GM12878 (cell line): ENCODE measurements around the gene ELANE. TPM values are rescaled to one million over a fixed set of nuclear protein-coding genes. Genes with fewer than 3 reads are reported as not detected.

ENCODE experiments used
- ATAC-seq: fragments of 200-7000 bp; cut with Tn5 transposase; 3 replicates; pipeline ENCODE4 v1.9.1; 2020; ENCODE audit warnings: mild to moderate bottlenecking, moderate library complexity
- BruUV-seq: library from RNA; stranded (reverse); fragments of 400-500 nt; replicated peaks from 2 replicates; lab custom pipeline; 2021; lab: Mats Ljungman, UMichigan
- CTCF ChIA-PET: fragments of 300-600 bp; sonication (Branson Sonifier 250); formaldehyde crosslinking; extraction: SDS; loops from one replicate; lab custom pipeline; 2021; ENCODE audit warnings: inconsistent platforms; lab: Yijun Ruan, JAX
- POLR2A ChIA-PET: fragments of 350-600 bp; formaldehyde crosslinking; extraction: SDS; loops from one replicate; lab custom pipeline; 2021; ENCODE audit warnings: inconsistent platforms; lab: Charles Lee
- RAD21 ChIA-PET: fragments of 300-600 bp; sonication (Branson Sonifier 250); formaldehyde crosslinking; loops from one replicate; lab custom pipeline; 2023; ENCODE audit warnings: antibody characterized with exemption; ENCODE audit not compliant: unreplicated experiment; lab: Charles Lee
- SMC1A ChIA-PET: fragments of 300-600 bp; sonication (Branson Sonifier 250); formaldehyde crosslinking; loops from one replicate; lab custom pipeline; 2023; ENCODE audit not compliant: unreplicated experiment, uncharacterized antibody; lab: Charles Lee
- DNase-seq: peaks from one replicate; pipeline ENCODE4 v3.0.0-alpha.2; 2011; ENCODE audit warnings: low read depth, low spot score
- FAIRE-seq: peaks from 3 replicates; lab custom pipeline; 2011; peaks lifted over from hg19 to GRCh38; lab: Jason Lieb, UNC
- H2AFZ ChIP-seq: 2 replicates; pipeline ENCODE4 v1.6.0; 2011; ENCODE audit warnings: low read depth, low read length, control low read depth; ENCODE audit not compliant: control insufficient read depth
- H3K27ac ChIP-seq: 2 replicates; pipeline ENCODE4 v1.5.1; 2011; ENCODE audit warnings: control low read depth; ENCODE audit not compliant: control insufficient read depth, insufficient read depth
- H3K27me3 ChIP-seq, 2 experiments: replicated peaks in 1 of 2; 2 replicates each; pipeline versions ENCODE4 v1.6.0 to v1.6.1; 2011; ENCODE audit warnings: low read length in 1 of 2; ENCODE audit not compliant: control insufficient read depth in 2 of 2, insufficient read depth in 2 of 2
- H3K36me3 ChIP-seq, 2 experiments: 2 replicates each; pipeline ENCODE4 v1.5.1; 2011; ENCODE audit warnings: low read length in 1 of 2; ENCODE audit not compliant: control insufficient read depth in 2 of 2, insufficient read depth in 2 of 2
- H3K4me1 ChIP-seq: 2 replicates; pipeline ENCODE4 v1.6.1; 2011; ENCODE audit warnings: mild to moderate bottlenecking, low read length, moderate library complexity, mixed read lengths; ENCODE audit not compliant: control insufficient read depth, insufficient read depth
- H3K4me2 ChIP-seq: 2 replicates; pipeline ENCODE4 v1.6.0; 2011; ENCODE audit warnings: control low read depth; ENCODE audit not compliant: control insufficient read depth, insufficient read depth
- H3K4me3 ChIP-seq: fragments of 200-600 bp; sonication (generic); 2 replicates; pipeline ENCODE4 v1.5.1; 2016
- H3K79me2 ChIP-seq: 2 replicates; pipeline ENCODE4 v1.6.0; 2011; ENCODE audit warnings: low read length; ENCODE audit not compliant: control insufficient read depth, insufficient read depth
- H3K9ac ChIP-seq: 2 replicates; pipeline ENCODE4 v1.8.0; 2011; ENCODE audit warnings: low read length, control low read depth, mixed read lengths; ENCODE audit not compliant: control insufficient read depth, insufficient read depth
- H3K9me3 ChIP-seq: replicated peaks from 3 replicates; pipeline ENCODE4 v1.5.1; 2011; ENCODE audit warnings: mild to moderate bottlenecking, low read length; ENCODE audit not compliant: control insufficient read depth, insufficient read depth
- H4K20me1 ChIP-seq: 2 replicates; pipeline ENCODE4 v1.6.0; 2011; ENCODE audit not compliant: control insufficient read depth, insufficient read depth
- LARP7 ChIP-seq: fragments of 450-650 bp; IDR thresholded peaks from 2 replicates; pipeline ENCODE4 v1.6.1; 2017; ENCODE audit warnings: mild to moderate bottlenecking
- MTA2 ChIP-seq: fragments of 450-650 bp; IDR thresholded peaks from 2 replicates; pipeline ENCODE4 v1.6.1; 2016; ENCODE audit warnings: low read depth, mild to moderate bottlenecking, moderate library complexity
- MYC ChIP-seq: IDR thresholded peaks from 2 replicates; pipeline ENCODE4 v1.6.1; 2011; ENCODE audit warnings: mild to moderate bottlenecking, low read length, moderate library complexity, inconsistent platforms; ENCODE audit not compliant: insufficient read depth, insufficient replicate concordance, insufficient read length, severe bottlenecking
- POLR2A ChIP-seq: IDR thresholded peaks from 2 replicates; pipeline ENCODE4 v1.6.1; 2011; ENCODE audit warnings: low read depth, mild to moderate bottlenecking, low read length
- POLR2AphosphoS2 ChIP-seq: IDR thresholded peaks from 2 replicates; pipeline ENCODE4 v1.6.1; 2011; ENCODE audit warnings: low read depth, mild to moderate bottlenecking, low read length, improper control_type of control experiment, moderate library complexity
- ZNF207 ChIP-seq: fragments of 450-650 bp; IDR thresholded peaks from 2 replicates; pipeline ENCODE4 v1.6.1; 2014; ENCODE audit warnings: antibody characterized with exemption, mild to moderate bottlenecking, borderline replicate concordance
- WGBS: methylation state at CpG from one replicate; pipeline ENCODE4 v1.1.6; 2016; ENCODE audit warnings: low lambda C conversion rate; ENCODE audit not compliant: insufficient replicate concordance, insufficient coverage; ENCODE audit errors: missing lambda C conversion rate; 5-methylcytosine and 5-hydroxymethylcytosine counted together
- in situ Hi-C: fragments of 300-500 bp; cut with MboI; formaldehyde crosslinking; loops from 9 replicates; pipeline ENCODE4 v1.14.3; 2018; ENCODE audit warnings: mixed read lengths
- intact Hi-C: fragments of 100-400 bp; cut with micrococcal nuclease; formaldehyde crosslinking; loops from one replicate; pipeline ENCODE4 v1.14.2; 2022; ENCODE audit not compliant: unreplicated experiment
- polyA plus RNA-seq, 11 experiments: library from polyadenylated mRNA; depleted of rRNA in 4 of 11; unstranded in 6 of 11; stranded (reverse) in 5 of 11; fragments of >200 nt; fragmentation: Nextera tagmentation in 4 of 11; fragmentation: Illumina TruSeq in 1 of 11; extraction: Ambion mirVana in 4 of 11; extraction: Trizol in 1 of 11; gene quantifications; 1 replicate in 1 of 11; 2 replicates in 10 of 11; pipeline versions ENCODE4 v1.2.1 to v1.2.3, GENCODE V29; 2011 to 2016; ENCODE audit warnings: inconsistent platforms in 2 of 11, missing spikeins in 2 of 11, low read depth in 1 of 11
- total RNA-seq, 4 experiments: library from RNA; depleted of rRNA in 3 of 4; stranded (reverse); fragments of >200 nt in 3 of 4; fragmentation: Illumina TruSeq in 1 of 4; extraction: Trizol in 1 of 4; gene quantifications; 2 replicates each; pipeline versions ENCODE4 v1.2.1 to v1.2.3, GENCODE V29; 2013 to 2021

The ELANE gene
- total and polyA plus RNA-seq, 10 of the 15 experiments (the other 5 are each of a cell fraction or from before 2014, with no cell fraction given) = not detected

DNA sequence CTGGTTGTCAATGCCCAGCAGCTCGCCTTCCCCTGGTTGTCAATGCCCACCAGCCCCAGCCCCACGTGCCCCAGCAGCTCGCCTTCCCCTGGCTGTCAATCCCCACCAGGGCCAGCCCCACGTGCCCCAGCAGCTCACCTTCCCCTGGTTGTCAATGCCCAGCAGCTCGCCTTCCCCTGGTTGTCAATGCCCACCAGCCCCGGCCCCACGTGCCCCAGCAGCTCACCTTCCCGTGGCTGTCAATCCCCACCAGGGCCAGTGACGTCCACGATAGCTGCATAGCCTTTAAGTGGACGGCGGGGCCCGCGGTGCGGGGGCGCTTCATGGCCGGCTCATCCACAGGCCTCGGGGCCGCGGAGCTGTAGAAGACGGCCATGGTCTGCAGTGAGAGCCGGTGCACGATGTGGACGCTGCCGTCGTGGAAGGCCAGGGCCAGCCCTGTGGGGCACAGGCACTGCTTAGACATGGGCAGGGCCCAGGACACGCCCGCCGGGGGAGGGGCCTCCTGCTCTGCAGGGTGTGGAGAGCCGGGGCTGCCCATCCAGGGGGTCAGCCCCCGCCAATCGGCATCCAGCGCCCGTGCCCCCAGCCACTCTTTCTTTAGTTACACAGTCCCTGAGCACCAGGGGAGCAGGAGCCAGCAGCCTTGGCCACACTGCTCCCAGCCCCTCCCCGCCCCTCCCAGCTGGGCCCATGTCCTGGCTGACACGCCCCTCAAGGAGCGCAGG is 27.8 kb downstream of the ELANE start:
- intact Hi-C loops (no loop called here), in situ Hi-C loops (no loop called here)
- POLR2A ChIA-PET = no interaction called here
- Histone ChIP-seq H3K79me2 (no peaks in the 10 kb centered on the region), H4K20me1 (no peaks in the 10 kb centered on the region), H3K36me3 (no peaks in the 10 kb centered on the region; a peak in 1 of 4 replicates), H2AFZ (no peak overlapping the region), H3K4me3 (no peak overlapping the region), H3K9ac (no peak overlapping the region), H3K27me3 (no peaks in the 10 kb centered on the region), H3K27ac (no peak overlapping the region), H3K9me3 (no peaks in the 10 kb centered on the region; the same call in 2 of the 3 replicates), H3K4me2 (no peak overlapping the region), H3K4me1 (no peaks in the 10 kb centered on the region)
- no peak for FAIRE-seq
- BruUV-seq = no TSS peak
- SMC1A ChIA-PET = interaction anchor here (0.7 to 1.0 kb wide), 2 partner anchors 16 to 23 kb away, joined by 3 read pairs; no protein-coding TSS in a partner anchor
- 94% methylated on average over 37 of the region's 37 CpGs for WGBS
- CTCF ChIA-PET = no interaction called here
- TF ChIP-seq MYC (no peak), POLR2A (peak; percentile 37; the same call in 1 of the 2 replicates)
- no peak for ATAC-seq
- RAD21 ChIA-PET = no interaction called here
- no peak for DNase-seq

DNA sequence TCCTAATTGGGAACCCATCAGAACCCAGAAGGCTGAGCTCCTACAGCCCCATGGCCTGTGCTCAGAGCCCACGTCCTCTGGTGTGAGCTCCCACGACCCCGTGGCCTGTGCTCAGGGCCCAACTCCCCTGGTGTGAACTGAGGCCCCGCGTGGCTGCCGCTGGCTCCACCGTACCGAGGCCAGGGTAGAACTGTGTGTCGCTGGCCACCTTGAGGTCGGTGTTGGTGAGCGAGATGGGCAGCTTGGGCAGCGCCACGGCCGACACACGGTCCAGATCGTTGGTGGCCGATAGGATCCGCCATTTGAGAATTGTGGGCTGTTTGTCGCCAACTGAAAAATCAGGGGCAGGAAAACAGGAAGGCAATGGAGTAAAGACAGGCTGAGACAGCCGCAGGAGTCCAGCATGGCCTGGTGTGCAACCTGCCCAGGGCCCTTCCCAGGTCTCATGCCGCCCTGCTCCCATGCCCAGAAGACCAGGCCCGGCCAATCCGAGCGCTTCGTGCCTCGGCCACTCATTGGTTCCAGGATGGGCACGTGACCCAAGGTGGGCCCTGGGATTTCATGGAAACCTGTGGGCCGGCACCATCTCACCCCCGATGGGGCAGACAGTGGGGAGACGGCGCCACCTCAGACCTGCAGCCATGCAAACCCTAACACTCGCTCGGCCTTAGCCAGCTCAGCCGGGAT is 29.4 kb downstream of the ELANE start:
- ChIA-PET CTCF (no interaction called here), RAD21 (interaction anchor here (1.1 kb wide), 1 partner anchor 18 kb away, joined by 4 read pairs; no protein-coding TSS in a partner anchor)
- no peaks in the 10 kb centered on the region for H3K4me1 ChIP-seq
- no peak overlapping the region for H3K4me2 ChIP-seq
- H3K9ac ChIP-seq = no peak overlapping the region
- H2AFZ ChIP-seq = no peak overlapping the region
- H3K27ac ChIP-seq = no peak overlapping the region
- H3K9me3 ChIP-seq = no peaks in the 10 kb centered on the region; the same call in 2 of the 3 replicates
- 94% methylated on average over 34 of the region's 34 CpGs for WGBS
- H3K27me3 ChIP-seq = no peaks in the 10 kb centered on the region
- no peak for TF ChIP-seq LARP7
- TF ChIP-seq MTA2 = no peak
- no peak for TF ChIP-seq POLR2AphosphoS2
- no peak for TF ChIP-seq ZNF207
- TF ChIP-seq, all 136 proteins: peak for 0
- Histone ChIP-seq H3K4me3 (no peak overlapping the region), H3K79me2 (no peaks in the 10 kb centered on the region), H4K20me1 (no peaks in the 10 kb centered on the region), H3K36me3 (peaks cover 0 to 3% of the 10 kb centered on the region in 2 experiments; a peak in 3 of 4 replicates)
- no TSS peak for BruUV-seq
- no peak for FAIRE-seq
- ATAC-seq = no peak
- in situ Hi-C loops = no loop called here
- POLR2A ChIA-PET = interaction anchor here (1.1 kb wide), 1 partner anchor 12 kb away, joined by 3 read pairs; the partner anchor contains the start of genes MED16 and RNU6-9
- intact Hi-C loops = no loop called here
- SMC1A ChIA-PET = interaction anchor here (0.7 kb wide), 1 partner anchor 34 kb away, joined by 3 read pairs; no protein-coding TSS in a partner anchor
- no peak for DNase-seq
